HG03457 (cell line): ENCODE measurements around the gene SPTBN1.
"Not testable (repeated sequence)": the region's sequence is repeated elsewhere in the genome, so short reads cannot be mapped to it uniquely, and the experiment has no call there.

ENCODE experiments used
- ATAC-seq: cut with Tn5 transposase; IDR thresholded peaks from one replicate; pipeline ENCODE4 v1.9.1; 2021; ENCODE audit warnings: moderate number of reproducible peaks; ENCODE audit not compliant: unreplicated experiment

Gene SPTBN1

GRCh38 chr2:54469484-54470053 is 13.4 kb downstream of the SPTBN1 start:
- ATAC-seq = no peak

GRCh38 chr2:54470266-54470938 is 14.3 kb downstream of the SPTBN1 start:
- no peak for ATAC-seq

- ATAC-seq = peak; percentile 66
Observed at GRCh38 chr2:54471221-54471711, 15.1 kb downstream of the SPTBN1 start.

- no peak for ATAC-seq
Observed at GRCh38 chr2:54473851-54474250, 17.7 kb downstream of the SPTBN1 start.

- ATAC-seq = no peak
Observed at GRCh38 chr2:54475285-54475684, 19.2 kb downstream of the SPTBN1 start.

GRCh38 chr2:54475919-54476318 is 19.8 kb downstream of the SPTBN1 start:
- ATAC-seq = no peak

GRCh38 chr2:54476852-54477251 is 20.7 kb downstream of the SPTBN1 start:
- ATAC-seq = no peak

- no peak for ATAC-seq
Observed at GRCh38 chr2:54477896-54478295, 21.8 kb downstream of the SPTBN1 start.

GRCh38 chr2:54478899-54479298 is 22.8 kb downstream of the SPTBN1 start:
- no peak for ATAC-seq

GRCh38 chr2:54479424-54479823 is 23.3 kb downstream of the SPTBN1 start:
- ATAC-seq = no peak

GRCh38 chr2:54480025-54480424 is 23.9 kb downstream of the SPTBN1 start:
- ATAC-seq = no peak

- no peak for ATAC-seq
Observed at GRCh38 chr2:54481686-54482085, 25.6 kb downstream of the SPTBN1 start.

- no peak for ATAC-seq
Observed at GRCh38 chr2:54482715-54483114, 26.6 kb downstream of the SPTBN1 start.

GRCh38 chr2:54483426-54483825 is 27.3 kb downstream of the SPTBN1 start:
- ATAC-seq = no peak

GRCh38 chr2:54485756-54486155 is 29.6 kb downstream of the SPTBN1 start:
- not testable (repeated sequence) for ATAC-seq

- no peak for ATAC-seq
Observed at GRCh38 chr2:54486766-54487165, 30.6 kb downstream of the SPTBN1 start.

GRCh38 chr2:54490863-54491262 is 34.7 kb downstream of the SPTBN1 start:
- no peak for ATAC-seq

GRCh38 chr2:54492335-54492734 is 36.2 kb downstream of the SPTBN1 start:
- no peak for ATAC-seq

- no peak for ATAC-seq
Observed at GRCh38 chr2:54494087-54494486, 38.0 kb downstream of the SPTBN1 start.

- ATAC-seq = no peak
Observed at GRCh38 chr2:54496920-54497319, 40.8 kb downstream of the SPTBN1 start.

GRCh38 chr2:54497763-54498680 is 41.9 kb downstream of the SPTBN1 start:
- no peak for ATAC-seq

- no peak for ATAC-seq
Observed at GRCh38 chr2:54499661-54500060, 43.5 kb downstream of the SPTBN1 start.
